Stimulated activated CD8-positive, alpha-beta memory T cell treated with anti-CD3 and anti-CD28 coated beads, Interleukin-2, amount 100 ng/mL, for 1 hour (primary cell): ENCODE data around the gene ACOT11.
"Not testable (repeated sequence)": the region's sequence is repeated elsewhere in the genome, so short reads cannot be mapped to it uniquely, and the experiment has no call there.

Experiments used
- DNase-seq, 2 donors: peaks; one replicate each; pipeline ENCODE4 v3.0.0-alpha.2; 2020; ENCODE audit warnings: low read depth in 2 of 2

Gene ACOT11

DNA sequence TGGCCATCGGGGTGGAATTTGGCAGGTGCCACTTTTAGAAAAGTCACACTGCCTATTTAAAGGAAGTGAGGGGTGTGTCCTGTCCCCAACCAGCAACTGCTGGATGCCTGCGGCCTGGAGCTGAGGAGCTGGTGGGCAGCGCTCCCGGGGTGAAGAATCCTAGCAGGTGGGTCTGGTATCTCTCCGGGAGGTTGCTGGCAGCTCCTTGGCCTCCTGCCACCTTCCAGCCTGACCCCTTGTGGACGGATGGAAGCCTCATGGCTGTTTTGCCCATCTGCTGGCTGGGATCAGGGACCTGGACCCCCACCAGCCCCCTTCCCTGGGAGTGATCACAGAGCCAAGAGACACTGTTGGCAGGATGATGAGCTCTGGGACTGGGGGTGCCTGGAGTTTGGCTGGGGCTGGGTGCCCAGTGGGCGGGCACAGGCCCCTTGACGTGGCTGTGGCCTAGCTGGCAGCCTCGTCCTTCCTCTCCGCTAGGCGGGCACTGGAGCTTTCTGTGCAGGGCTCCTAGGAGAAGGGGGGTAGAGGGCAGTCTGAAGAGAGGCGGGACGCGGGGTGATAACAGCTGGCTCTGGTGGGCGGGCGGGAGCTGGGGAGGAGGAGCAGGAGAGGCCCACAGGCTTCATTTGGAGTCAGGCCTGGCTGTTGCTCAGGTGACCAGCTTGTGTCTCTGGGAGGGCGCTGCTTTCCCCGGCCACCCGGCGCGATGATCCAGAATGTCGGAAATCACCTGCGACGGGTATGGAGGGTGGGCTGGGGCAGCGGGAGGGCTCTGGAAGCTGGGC is at the start of gene ACOT11:
TSS of gene ACOT11 (plus strand) at position 628 of the 788 bp plus-strand sequence. CDS start at position 710, 82 bp downstream.
- no peak for DNase-seq

DNA sequence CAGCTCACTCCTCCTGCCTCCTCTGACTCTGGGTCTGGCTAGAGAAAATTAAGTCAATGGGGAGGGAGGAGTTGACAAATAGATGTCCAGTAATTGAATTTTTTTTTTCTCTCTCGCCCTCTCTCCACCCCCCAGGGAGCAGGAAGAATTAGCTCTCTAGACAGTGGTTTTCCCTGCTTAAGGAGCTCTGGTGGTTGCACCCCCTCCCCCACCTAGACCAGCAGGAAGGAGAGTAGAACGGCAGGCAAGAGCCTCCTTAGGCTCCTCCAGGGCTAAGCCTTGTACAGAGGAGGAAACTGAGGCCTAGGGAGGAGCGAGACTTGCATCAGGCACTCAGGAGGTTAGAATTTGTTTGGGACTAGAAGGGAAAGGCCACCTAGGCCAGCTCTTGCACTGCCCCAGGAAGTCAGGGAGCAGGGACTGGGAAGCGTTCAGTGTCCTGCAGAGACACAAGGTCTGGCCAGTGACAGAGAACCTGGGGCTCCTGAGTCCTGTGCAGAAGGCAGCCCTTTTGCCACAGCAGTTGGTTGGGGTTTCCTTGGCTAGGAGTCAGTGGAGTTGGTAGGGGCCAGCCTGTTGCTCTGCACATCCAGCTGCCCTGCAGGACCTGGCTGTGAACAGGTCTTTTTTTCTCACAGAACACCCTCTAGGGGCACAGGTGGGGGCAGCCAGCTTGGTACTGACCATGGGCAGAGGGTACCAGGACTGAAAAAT is 49.5 kb upstream of the ACOT11 start:
- no peak for DNase-seq

DNA sequence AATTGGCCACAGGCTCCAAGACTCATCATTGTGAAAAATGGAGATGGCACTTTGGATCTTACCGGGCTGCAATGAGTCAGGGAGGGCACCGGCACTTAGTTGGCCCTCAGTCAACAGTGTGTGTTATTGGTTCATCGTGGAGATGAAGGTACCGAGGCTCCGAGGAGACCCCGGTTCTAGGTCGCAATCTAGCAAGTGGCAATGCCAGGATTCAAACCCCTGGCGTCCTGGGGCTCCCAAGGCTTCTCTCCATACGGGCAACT is 49.0 kb upstream of the ACOT11 start:
- DNase-seq: no peak

DNA sequence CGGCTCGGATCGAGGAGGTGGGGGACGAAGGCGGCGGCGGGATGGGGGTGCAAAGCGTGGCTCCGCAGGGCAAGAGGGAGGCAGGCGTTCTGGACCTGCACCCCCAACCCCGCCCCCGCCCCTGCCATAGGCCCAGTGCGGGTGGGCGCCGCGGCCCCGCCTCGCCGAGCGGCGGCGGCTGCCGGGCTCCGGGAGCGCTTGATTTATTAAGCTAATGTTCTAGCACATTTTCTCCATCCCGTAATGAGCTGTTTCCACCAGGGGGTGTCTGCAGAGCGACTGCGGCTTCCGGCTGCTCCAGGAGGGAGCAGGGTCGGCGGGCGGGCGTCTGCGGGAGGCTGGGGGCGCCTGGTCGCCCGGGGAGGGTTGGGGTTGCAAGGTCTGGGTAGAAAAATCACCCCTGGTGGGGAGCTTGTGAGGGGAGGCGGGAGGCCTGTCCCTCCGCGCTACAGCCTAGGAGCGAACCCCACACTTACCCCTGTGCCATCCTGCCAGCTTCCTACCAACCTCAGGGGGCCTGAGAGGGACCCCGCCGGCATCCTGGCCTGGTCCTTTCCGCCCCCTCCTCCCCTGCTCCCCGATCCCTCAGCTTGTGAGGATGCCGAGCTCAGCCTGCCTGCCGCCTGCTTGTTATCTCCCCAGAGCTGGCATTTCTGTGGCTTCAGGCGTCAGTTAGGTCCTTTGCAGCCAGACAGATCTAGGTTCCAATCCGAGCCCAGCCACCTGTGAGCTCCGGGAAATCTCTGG is 48.5 kb upstream of the ACOT11 start:
- no peak for DNase-seq

DNA sequence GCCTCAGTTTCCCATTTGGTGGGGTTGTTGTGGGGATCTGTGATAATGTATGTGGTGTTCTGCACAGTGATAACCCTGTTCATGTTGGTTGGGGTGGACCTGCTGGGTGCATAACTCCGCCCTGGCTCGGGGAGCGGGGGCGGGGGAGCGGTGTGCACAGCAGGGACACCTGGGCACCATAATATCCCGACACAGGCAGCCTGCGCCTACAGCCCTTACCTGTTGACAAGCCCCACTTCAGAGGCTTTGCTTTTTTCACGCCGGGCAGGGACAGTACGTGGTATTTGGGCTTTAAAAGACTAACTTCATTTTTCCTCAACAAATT is 48.0 kb upstream of the ACOT11 start:
- DNase-seq: no peak

DNA sequence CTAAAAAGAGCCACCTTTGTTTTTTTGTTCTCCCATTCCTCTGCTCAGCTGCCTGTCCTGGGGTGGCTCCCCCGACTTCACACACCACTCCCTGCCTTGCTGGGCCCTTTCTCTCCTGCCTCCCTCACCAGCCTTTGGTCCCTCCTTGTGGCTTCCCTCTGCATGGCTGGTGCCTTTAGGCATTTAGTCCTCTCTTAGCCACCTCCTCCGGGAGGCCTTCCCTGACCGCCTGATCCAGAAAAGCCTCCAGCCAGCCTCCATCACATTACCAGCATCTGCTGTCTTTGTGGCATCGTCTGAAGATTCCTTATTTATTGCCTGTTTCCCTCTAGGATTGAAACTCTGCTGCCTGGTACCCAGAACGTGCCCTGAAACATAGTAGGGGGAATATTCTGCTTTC is 46.2 kb upstream of the ACOT11 start:
- DNase-seq: no peak

DNA sequence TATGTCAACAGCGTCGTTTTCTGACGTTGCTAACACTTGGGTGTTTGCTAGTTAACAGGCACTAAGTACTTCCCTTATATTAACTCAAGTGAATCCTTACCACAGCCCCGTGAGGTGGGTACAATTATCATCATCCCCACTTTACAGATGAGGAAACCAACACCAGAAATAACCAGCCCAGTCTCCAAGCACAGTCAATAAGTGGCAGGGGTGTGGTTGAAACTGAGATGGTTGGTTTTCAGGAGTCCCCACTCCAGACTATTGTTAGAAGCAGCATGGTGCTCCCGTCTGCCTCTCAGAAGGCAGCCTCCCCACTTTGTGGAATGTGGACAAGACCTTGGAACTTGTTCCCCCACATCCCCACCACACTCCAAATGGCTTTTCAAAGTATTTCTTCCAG is 45.7 kb upstream of the ACOT11 start:
- DNase-seq: no peak

DNA sequence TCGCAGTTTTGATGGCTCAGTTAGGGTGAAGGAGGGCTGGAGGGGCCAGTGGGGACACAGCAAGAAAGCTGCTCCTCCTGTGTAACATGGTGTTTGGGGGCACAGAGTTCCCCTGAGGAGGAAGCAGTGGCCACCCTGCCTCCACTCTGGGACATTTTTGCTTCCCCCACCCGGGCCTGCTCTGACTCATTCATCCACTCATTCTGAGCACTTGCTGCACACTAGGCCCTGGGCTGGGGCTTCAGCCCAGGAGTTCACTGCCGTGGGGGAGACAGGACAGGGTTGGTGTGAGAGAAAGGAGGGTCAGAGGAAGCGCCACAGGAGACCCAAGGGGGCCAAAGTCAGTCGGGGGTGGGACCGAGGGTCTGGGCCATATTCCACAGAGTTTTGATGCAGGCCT is 41.4 kb upstream of the ACOT11 start:
- no peak for DNase-seq

DNA sequence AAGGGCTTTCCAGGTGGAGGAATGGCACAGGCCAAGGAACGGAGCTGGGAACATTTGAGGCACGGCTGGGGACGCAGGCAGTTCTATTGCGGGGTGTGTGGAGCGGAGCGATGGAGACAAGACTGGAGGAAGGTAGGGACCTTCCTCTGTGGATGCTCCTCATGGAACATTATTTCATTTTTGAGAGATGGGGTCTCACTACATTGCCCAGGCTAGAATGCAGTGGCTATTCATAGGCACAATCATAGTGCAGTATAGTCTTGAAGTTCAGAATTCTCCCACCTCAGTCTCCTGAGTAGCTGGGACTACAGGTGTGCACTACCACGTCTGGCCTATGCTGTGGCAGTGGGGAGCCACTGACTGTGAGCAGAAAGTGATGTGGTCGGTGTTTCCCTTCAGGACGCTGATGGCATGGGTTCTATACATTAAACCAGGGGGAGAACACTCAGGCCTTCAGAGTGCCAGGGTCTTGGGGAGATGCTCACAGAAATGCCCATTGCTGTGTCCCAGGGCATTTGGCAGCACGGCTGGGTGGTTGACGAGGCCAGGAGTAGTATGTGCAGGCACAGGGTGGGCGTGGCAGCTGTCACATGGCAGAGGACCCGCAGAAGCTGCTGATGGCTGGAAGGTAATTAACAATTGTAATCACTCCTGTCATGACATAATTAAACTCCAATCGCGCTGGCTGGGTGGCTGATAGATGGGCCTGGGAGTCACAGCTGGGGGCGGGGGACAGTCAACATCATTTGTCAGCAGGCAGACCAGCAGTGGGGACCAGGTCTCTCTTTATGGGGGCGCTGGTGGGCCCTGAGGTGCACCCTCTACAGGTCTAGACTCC is 40.8 kb upstream of the ACOT11 start:
- DNase-seq: no peak

DNA sequence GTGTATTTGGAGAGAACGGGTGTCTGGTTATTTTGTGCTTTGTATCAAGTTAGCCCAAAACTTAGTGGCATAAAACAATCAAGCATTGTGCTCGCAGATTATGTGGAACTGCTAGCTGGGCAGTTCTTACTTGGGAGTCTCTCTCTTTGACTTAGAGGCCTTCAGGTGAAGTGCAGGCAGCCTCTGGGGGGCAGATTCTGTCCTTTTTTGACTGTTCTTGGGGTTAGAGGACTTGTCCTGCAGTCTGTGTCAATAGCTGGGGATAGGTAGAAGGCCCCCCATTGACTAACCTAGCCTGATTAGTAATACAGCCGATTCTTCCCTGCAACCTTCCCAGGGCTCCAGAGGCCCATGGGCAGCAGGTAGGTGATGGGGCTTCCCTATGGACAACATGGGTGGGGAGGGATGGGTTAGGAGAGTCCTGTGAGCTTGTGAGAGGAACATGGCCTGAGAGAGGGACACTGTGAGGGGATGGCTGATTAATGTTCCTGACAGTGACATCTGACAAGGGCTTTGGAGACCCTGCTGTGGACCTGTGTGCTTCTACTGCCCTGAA is 37.2 kb upstream of the ACOT11 start:
- DNase-seq: no peak

DNA sequence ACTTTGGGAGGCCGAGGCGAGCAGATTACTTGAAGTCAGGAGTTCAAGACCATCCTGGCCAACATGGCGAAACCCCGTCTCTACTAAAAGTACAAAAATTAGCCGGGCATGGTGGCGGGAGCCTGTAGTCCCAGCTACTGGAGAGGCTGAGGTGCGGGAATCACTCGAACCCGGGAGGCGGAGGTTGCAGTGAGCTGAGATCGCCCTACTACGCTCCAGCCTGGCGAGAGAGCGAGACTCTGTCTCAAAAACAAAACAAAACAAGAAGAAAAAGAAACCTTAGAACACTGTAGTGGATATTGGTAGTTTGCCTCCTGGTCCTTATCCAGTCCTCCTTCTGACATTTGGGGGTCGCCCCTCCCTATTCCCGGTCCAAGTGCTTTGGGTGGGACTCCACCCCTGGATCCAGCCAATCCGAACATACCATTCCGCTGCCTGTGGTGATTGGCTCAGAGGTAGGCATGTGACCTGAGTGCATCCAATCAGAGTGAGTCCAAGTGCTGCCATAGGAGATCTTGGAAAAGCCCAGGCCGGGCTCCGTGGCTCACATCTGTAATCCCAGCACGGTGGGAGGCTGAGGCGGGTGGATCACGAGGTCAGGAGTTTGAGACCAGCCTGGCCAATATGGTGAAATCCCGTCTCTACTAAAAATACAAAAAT is 34.0 kb upstream of the ACOT11 start:
- DNase-seq: not testable (repeated sequence)

DNA sequence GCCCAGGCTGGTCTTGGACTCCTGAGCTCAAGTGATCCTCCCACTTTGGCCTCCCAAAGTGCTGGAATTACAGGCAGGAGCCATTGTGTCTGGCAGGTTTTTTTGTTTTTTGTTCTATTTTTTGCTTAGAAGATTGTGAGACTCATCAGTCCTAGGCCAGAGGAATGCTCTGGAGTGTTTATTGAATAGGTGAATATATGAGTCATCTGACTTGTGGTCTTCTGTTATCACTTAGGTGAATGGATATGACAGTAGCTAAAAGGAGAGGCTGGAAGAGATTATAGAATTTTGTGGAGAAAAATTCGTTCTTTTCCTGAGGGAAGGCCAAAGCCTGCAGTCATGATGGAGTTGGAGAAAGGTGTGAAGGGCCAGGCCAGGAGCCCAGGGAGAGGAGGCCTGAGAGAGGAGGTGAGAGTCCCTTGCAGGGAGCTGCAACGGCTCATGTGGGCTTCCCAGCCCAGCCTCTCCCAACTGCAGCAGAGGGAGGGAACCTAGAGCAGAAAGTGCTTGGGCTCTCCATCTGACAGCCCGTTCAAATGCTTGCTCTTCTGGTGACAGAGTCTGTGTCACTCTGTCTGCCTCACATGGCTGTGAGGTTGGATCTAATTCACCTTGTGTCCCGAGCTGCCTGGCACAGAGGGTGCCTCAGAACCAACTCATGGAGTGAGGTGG is 31.6 kb upstream of the ACOT11 start:
- DNase-seq: no peak

DNA sequence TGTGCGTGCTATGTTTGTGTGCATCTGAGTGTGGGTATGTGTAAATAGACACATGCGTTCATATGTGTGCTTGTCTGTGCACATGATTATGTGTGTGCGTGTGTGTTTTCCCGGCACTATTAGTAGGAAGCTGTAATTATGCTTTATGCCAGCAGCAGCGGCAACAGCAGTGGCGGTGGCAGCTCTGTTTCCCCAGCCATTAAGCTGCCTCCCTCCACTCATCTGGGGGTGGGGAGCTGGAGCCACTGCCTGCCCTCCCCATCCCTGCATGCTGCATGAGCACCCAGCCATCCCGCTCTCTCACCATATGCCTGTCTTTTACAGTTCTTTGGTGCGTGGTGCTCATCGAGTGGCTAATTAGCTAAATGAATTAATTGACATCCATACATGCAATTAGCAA is 30.5 kb upstream of the ACOT11 start:
- DNase-seq: no peak

DNA sequence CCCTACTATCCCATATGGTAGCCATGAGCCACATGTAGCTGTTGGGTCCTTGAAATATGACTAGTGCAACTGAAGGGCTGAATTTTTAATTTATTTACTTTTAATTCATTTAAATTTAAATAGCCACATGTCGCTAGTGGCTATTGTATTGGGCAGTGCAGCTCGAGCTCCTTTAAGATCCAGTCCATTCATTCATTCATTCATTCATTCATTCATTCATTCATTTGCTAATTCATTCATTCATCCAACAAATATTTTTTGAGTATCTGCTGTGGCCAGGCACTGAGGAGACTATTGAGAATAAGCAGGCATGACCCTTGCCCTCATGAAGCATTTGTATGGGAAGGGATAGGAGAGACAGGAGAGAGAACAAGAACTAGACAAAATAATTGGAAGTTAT is 29.5 kb upstream of the ACOT11 start:
- DNase-seq: no peak

DNA sequence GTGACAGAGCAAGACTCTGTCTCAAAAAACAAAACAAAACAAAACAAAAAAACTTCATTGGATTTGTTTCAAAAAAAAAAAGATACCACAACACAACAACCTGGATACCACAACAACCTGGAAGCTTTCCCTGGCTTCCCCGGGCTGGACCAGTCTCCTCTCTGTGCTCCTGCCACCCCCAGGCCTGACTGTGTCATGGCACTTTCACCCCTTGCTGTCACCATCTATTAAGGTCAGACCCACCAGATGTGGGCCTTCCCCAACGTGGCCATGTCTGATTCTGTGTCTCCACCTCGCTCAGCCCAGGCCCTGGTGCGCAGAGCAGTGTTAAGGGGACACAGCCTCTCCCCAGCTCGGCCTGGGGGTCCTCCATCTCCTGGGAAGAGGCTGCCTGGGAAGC is 28.3 kb upstream of the ACOT11 start:
- DNase-seq: no peak

DNA sequence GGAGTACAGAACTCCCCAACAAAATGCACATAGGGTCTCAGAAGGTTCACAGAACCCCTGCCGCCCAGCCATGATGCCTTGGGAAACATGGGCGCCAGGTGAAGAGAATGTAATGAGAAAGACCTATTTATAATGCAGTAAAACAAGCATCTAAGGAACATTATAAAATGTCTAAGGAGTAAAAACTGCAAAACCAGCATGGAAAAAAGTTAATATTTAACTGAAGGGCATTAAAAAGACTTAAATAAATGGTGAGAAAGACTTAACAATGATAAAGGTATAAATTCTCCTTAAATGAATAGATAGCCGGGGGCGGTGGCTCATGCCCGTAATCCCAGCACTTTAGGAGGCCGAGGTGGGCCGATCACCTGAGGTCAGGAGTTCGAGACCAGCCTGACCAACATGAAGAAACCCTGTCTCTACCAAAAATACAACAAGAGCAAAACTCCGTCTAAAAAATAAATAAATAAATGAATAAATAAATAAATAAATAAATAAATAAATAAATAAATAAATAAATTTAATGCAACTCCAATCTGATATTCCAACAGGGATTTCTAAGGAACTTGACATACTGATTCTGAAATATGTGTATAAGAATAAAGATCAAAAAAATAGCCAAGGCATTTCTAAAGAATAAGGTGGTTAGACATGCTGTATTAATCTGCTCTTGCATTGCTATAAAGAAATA is 27.3 kb upstream of the ACOT11 start:
- DNase-seq: no peak

DNA sequence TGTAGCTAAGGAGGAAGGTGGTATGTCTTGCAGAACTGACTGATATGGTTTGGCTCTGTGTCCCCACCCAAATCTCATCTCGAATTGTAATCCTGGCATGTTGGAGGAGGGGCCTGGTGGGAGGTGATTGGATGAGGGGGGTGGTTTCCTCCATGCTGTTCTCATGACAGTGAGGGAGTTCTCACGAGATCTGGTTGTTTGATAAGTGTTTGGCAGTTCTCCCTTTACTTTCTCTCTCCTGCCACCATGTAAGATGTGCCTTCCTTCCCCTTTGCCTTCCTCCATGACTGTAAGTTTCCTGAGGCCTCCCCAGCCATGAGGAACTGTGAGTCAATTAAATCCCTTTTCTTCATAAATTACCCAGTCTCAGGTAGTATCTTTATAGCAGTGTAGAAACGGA is 21.5 kb upstream of the ACOT11 start:
- DNase-seq: not testable (repeated sequence)

DNA sequence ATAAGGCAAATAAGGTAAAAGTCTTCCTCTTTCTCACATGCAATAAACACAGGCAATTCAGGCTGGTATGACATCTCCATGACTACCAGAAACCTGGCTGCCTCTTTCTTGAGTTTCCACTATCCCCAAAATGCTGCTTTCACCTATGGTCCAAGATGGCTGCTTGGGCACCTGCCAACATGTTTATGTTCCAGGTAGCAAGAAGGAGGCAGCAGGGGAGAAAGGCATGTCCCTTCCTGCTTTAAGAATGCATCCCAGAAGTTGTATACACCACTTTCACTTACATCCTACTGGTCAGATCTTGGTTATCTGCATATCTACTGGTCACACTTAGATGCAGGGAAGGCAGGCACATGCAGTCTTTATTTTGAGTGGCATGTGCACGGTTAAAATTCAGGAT is 19.4 kb upstream of the ACOT11 start:
- no peak for DNase-seq

DNA sequence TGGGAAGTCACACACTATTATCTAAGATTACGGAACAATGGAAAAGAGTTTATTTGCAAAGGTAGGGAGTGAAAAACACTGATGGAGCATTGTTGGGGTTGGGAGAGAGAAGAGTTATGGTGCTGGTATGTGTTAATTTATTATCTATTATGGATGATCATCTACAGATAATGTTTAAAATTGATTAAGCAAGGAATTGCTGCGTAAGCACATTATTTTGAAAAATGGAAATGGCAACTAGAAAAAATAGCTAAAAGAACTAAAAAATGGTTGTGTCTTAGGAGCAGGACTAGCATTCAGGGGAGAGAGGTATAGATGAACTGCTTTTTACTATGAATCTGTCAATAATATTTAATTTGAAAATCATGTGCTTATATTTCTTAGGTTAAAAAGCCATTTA is 16.0 kb upstream of the ACOT11 start:
- no peak for DNase-seq

DNA sequence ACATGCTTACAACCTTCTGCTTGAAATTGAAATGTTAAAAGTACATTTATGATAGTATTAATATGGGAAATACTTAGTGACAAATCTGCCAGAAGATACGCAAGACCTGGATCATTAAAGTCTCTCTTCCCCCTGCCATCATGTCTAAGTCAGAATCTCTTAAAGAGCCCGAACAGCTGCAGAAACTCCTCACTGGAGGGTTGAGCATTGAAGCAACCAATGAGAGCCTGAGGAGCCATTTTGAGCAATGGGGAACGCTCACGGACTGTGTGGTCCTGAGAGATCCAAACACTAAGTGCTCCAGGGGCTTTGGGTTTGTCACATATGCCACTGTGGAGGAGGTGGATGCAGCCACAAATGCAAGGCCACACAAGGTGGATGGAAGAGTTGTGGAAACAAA is 11.4 kb upstream of the ACOT11 start:
- not testable (repeated sequence) for DNase-seq
